ENCODE data around the gene RABEP2.

DNA sequence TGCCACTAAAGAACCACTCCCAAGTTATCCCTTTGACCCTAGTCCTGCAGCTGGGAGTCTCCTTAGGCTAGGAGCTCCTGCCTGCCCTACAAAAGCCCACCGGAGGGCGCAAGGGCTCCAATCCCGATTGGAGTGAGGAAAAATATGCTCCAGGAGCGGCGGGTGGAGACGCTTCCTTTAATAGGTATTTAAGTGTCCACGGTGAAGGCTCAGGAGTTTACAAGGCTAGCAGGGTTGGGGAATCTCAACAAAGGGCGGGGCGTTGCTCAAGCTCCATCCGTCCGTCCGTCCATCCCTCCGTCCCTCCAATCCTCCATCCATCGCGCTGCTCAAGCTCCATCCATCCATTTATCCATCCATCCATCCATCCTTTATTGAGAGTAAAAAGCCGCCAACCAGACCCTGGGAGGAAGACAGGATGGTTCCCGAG, 49.0 kb upstream of the RABEP2 start:
- TF ChIP-seq, protein P1, sequence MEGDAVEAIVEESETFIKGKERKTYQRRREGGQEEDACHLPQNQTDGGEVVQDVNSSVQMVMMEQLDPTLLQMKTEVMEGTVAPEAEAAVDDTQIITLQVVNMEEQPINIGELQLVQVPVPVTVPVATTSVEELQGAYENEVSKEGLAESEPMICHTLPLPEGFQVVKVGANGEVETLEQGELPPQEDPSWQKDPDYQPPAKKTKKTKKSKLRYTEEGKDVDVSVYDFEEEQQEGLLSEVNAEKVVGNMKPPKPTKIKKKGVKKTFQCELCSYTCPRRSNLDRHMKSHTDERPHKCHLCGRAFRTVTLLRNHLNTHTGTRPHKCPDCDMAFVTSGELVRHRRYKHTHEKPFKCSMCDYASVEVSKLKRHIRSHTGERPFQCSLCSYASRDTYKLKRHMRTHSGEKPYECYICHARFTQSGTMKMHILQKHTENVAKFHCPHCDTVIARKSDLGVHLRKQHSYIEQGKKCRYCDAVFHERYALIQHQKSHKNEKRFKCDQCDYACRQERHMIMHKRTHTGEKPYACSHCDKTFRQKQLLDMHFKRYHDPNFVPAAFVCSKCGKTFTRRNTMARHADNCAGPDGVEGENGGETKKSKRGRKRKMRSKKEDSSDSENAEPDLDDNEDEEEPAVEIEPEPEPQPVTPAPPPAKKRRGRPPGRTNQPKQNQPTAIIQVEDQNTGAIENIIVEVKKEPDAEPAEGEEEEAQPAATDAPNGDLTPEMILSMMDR (conservative IDR thresholded peaks at IDR 0.05; ENCODE audit: low read depth, low read length), result peak; percentile 70
- no peak for TF ChIP-seq EZH2 (IDR thresholded peaks at IDR 0.05; ENCODE audit: low read length, unreplicated experiment)
- TF ChIP-seq EZH2phosphoT487 (IDR thresholded peaks at IDR 0.05; ENCODE audit: borderline replicate concordance, low read length), result no peak

Data from PC-3 (cell line).